SK-N-SH (cell line): ENCODE measurements around the gene NDN. TPM values are rescaled to one million over a fixed set of nuclear protein-coding genes. Genes with fewer than 3 reads are reported as not detected.

Experiments
- CTCF ChIA-PET: fragments of 300-600, 350-600 bp; formaldehyde crosslinking; extraction: SDS; loops from one replicate; lab custom pipeline; 2021; lab: Yijun Ruan, JAX
- POLR2A ChIA-PET: fragments of 350-600 bp; sonication (Branson Sonifier 250); formaldehyde crosslinking; extraction: SDS; loops from one replicate; lab custom pipeline; 2020; ENCODE audit warnings: antibody characterized with exemption, inconsistent platforms; lab: Yijun Ruan, JAX
- DNase-seq: peaks from one replicate; pipeline ENCODE4 v3.0.0; 2012
- H2AFZ ChIP-seq: fragments of 200-600 bp; sonication (generic); 2 replicates; pipeline ENCODE4 v1.8.1; 2016; ENCODE audit warnings: antibody characterized with exemption, mild to moderate bottlenecking, low read depth
- H3F3A ChIP-seq: fragments of 200-600 bp; sonication (generic); replicated peaks from 2 replicates; pipeline ENCODE3; 2016; ENCODE audit warnings: antibody characterized with exemption, mild to moderate bottlenecking; ENCODE audit not compliant: insufficient read depth
- H3K27ac ChIP-seq, 2 experiments: fragments of 200-500 bp in 1 of 2; fragments of 200-600 bp in 1 of 2; sonication (Bioruptor generic) in 1 of 2; sonication (generic), shearing (Covaris generic) in 1 of 2; 2 replicates each; pipeline versions ENCODE4 v1.5.1 to v1.6.1; 2014 to 2016; ENCODE audit warnings: low read depth in 2 of 2, inconsistent platforms in 1 of 2, low read length in 1 of 2, mild to moderate bottlenecking in 1 of 2, mixed read lengths in 1 of 2
- H3K27me3 ChIP-seq: fragments of 200-600 bp; sonication (generic), shearing (Covaris generic); 2 replicates; pipeline ENCODE4 v1.6.1; 2016; ENCODE audit warnings: mixed run types; ENCODE audit not compliant: insufficient read depth
- H3K36me3 ChIP-seq, 2 experiments: fragments of 200-500 bp in 1 of 2; fragments of 200-600 bp in 1 of 2; sonication (Bioruptor generic) in 1 of 2; sonication (generic) in 1 of 2; replicated peaks in 1 of 2; 2 replicates each; pipeline versions ENCODE3 to v1.5.1; 2014 to 2016; ENCODE audit warnings: low read length in 1 of 2, mild to moderate bottlenecking in 1 of 2; ENCODE audit not compliant: insufficient read depth in 2 of 2, control insufficient read depth in 1 of 2
- H3K4me1 ChIP-seq, 2 experiments: fragments of 200-500 bp in 1 of 2; fragments of 200-600 bp in 1 of 2; sonication (Bioruptor generic) in 1 of 2; sonication (generic), shearing (Covaris generic) in 1 of 2; 2 replicates each; pipeline versions ENCODE4 v1.5.1 to v1.6.1; 2014 to 2016; ENCODE audit warnings: low read depth in 1 of 2, low read length in 1 of 2, mixed run types in 1 of 2; ENCODE audit not compliant: insufficient read depth in 2 of 2, control insufficient read depth in 1 of 2
- H3K4me2 ChIP-seq: fragments of 200-600 bp; sonication (generic), shearing (Covaris generic); 2 replicates; pipeline ENCODE4 v1.6.1; 2017; ENCODE audit warnings: mixed run types
- H3K4me3 ChIP-seq, 2 experiments: fragments of 200-500 bp in 1 of 2; fragments of 200-600 bp in 1 of 2; sonication (Bioruptor generic) in 1 of 2; sonication (generic), shearing (Covaris generic) in 1 of 2; 2 replicates each; pipeline versions ENCODE4 v1.5.1 to v1.8.1; 2014 to 2016; ENCODE audit warnings: low read depth in 2 of 2, inconsistent platforms in 1 of 2, low read length in 1 of 2, mild to moderate bottlenecking in 1 of 2, mixed read lengths in 1 of 2, moderate library complexity in 1 of 2
- H3K79me2 ChIP-seq: fragments of 200-600 bp; sonication (generic); 2 replicates; pipeline ENCODE4 v1.8.1; 2017; ENCODE audit warnings: mild to moderate bottlenecking; ENCODE audit not compliant: insufficient read depth
- H3K9ac ChIP-seq: fragments of 200-600 bp; sonication (generic); 2 replicates; pipeline ENCODE4 v1.6.1; 2017; ENCODE audit warnings: mixed run types
- H3K9me2 ChIP-seq: fragments of 200-600 bp; sonication (generic); 2 replicates; pipeline ENCODE4 v1.6.1; 2017; ENCODE audit warnings: mixed run types
- H3K9me3 ChIP-seq: fragments of 200-600 bp; sonication (generic); 2 replicates; pipeline ENCODE4 v1.6.1; 2017; ENCODE audit warnings: mixed run types, mild to moderate bottlenecking, moderate library complexity
- H4K20me1 ChIP-seq: fragments of 200-600 bp; sonication (generic); 2 replicates; pipeline ENCODE4 v1.6.1; 2017; ENCODE audit warnings: mild to moderate bottlenecking, mixed run types; ENCODE audit not compliant: insufficient read depth
- CTCF ChIP-seq: fragments of 200-600 bp; sonication (generic); IDR thresholded peaks from 2 replicates; pipeline ENCODE4 v1.6.1; 2017; ENCODE audit warnings: antibody characterized with exemption, mild to moderate bottlenecking, moderate library complexity
- EP300 ChIP-seq, 2 experiments: IDR thresholded peaks; 2 replicates each; pipeline versions ENCODE4 v1.4.0 to v1.6.1; 2012; ENCODE audit warnings: borderline replicate concordance in 1 of 2, low read depth in 1 of 2, low read length in 1 of 2
- FOXJ3 ChIP-seq: sonication (generic); formaldehyde crosslinking; IDR thresholded peaks from 2 replicates; pipeline ENCODE4 v1.5.1; 2020; ENCODE audit warnings: mild to moderate bottlenecking, missing genetic modification reagents
- RAD21 ChIP-seq: IDR thresholded peaks from 2 replicates; pipeline ENCODE4 v1.6.1; 2012; ENCODE audit warnings: mild to moderate bottlenecking, low read length
- SMC3 ChIP-seq: IDR thresholded peaks from 2 replicates; pipeline ENCODE4 v1.6.1; 2012; ENCODE audit warnings: low read depth, low read length, improper control_type of control experiment
- TEAD4 ChIP-seq: IDR thresholded peaks from 2 replicates; pipeline ENCODE4 v1.4.0; 2012; ENCODE audit warnings: mild to moderate bottlenecking, borderline replicate concordance; ENCODE audit not compliant: insufficient read depth
- WGBS: methylation state at CpG from one replicate; pipeline ENCODE4 v1.1.6; 2017; ENCODE audit warnings: low lambda C conversion rate; 5-methylcytosine and 5-hydroxymethylcytosine counted together
- polyA plus RNA-seq, 3 experiments: library from polyadenylated mRNA; depleted of rRNA; stranded (reverse); fragments of >200 nt; gene quantifications; 2 replicates each; pipeline ENCODE4 v1.2.3, GENCODE V29; 2012
- TF ChIP-seq, protein P1 (sequence below): IDR thresholded peaks from 2 replicates; pipeline ENCODE4 v1.4.0; 2012; ENCODE audit warnings: low read depth, borderline replicate concordance

NDN gene
- polyA plus RNA-seq, 1 of the 3 experiments (the other 2 are of a cell fraction) = 31.6 TPM

- TF ChIP-seq, protein P1, sequence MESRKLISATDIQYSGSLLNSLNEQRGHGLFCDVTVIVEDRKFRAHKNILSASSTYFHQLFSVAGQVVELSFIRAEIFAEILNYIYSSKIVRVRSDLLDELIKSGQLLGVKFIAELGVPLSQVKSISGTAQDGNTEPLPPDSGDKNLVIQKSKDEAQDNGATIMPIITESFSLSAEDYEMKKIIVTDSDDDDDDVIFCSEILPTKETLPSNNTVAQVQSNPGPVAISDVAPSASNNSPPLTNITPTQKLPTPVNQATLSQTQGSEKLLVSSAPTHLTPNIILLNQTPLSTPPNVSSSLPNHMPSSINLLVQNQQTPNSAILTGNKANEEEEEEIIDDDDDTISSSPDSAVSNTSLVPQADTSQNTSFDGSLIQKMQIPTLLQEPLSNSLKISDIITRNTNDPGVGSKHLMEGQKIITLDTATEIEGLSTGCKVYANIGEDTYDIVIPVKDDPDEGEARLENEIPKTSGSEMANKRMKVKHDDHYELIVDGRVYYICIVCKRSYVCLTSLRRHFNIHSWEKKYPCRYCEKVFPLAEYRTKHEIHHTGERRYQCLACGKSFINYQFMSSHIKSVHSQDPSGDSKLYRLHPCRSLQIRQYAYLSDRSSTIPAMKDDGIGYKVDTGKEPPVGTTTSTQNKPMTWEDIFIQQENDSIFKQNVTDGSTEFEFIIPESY = no peak
Measured at GRCh38 chr15:23663232-23663631, 23.9 kb downstream of the NDN start (continued).

DNA sequence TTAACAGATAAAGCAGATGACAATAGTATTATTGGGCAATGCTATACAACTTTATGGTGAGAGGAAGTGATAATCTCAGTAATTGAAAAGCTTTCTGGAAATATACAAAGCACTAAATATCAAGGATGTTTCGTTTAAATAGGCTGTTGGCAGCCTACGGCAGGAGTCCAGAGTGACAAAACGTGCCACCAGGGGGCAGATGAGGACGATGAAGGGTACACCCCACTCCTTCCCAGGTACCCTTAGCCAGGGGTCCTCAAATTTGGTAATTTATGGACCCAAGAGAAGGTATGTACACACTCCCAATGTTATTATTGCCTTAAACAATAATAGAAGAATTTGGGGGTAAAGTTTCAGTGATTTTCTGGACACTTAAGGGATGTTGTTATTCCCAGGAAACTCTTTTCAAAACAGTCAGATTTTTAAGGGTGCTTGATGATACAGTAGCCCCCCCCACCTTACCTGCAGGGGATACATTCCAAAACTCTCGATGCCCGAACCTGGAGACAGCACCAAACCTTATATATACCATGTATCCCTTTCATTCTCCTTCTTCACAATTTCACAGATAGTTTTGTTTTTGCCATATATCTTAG, 38.1 kb downstream of the NDN start:
- H3K27me3 ChIP-seq = peaks cover 25% of the 10 kb centered on the region; the same call in 1 of the 2 replicates
- TF ChIP-seq RAD21 (peak; percentile 45), CTCF (peak; percentile 77), FOXJ3 (no peak), EP300 (IDR thresholded peaks at IDR 0.05; ENCODE audit: borderline replicate concordance in 1 of 2, low read depth in 1 of 2, low read length in 1 of 2) (no peak), SMC3 (peak; percentile 58)
- ChIA-PET POLR2A (no interaction called here), CTCF (interaction anchor here (0.6 to 1.6 kb wide), 9 partner anchors 13 to 939 kb away, joined by 3 to 6 read pairs (median 3); no protein-coding TSS in a partner anchor)
- no peak overlapping the region for H3K27ac ChIP-seq
- peak; percentile 60 for DNase-seq
- H3F3A ChIP-seq = no peaks in the 10 kb centered on the region
- H3K4me2 ChIP-seq = no peak overlapping the region
- H3K9ac ChIP-seq = no peak overlapping the region
- H2AFZ ChIP-seq = no peak overlapping the region
- no peaks in the 10 kb centered on the region for H3K36me3 ChIP-seq
- H3K4me3 ChIP-seq = peak overlapping the region in 1 of 2 experiments; percentile 10; a peak in 1 of 4 replicates
- no peaks in the 10 kb centered on the region for H3K9me3 ChIP-seq
- no peaks in the 10 kb centered on the region for H4K20me1 ChIP-seq
- no peaks in the 10 kb centered on the region for H3K4me1 ChIP-seq
- no peaks in the 10 kb centered on the region for H3K79me2 ChIP-seq
- WGBS = 2% methylated on average over 6 of the region's 6 CpGs
- H3K9me2 ChIP-seq = no peaks in the 10 kb centered on the region

GRCh38 chr15:23647421-23648370, 39.4 kb downstream of the NDN start, which contains the start of gene MAGEL2:
Gene MAGEL2 (minus strand): TSS chr15:23647867. CDS start chr15:23647742, 125 bp downstream.
- POLR2A ChIA-PET = interaction anchor here (0.7 kb wide), 1 partner anchor 11 kb away, joined by 3 read pairs; no protein-coding TSS in a partner anchor
- Histone ChIP-seq H2AFZ (peak within 1 kb of the TSS; percentile 65; the same call in 1 of the 2 replicates), H3K4me2 (peak within 1 kb of the TSS; percentile 79), H3K27me3 (peaks cover 25% of the 10 kb centered on the region; the same call in 1 of the 2 replicates), H3K9me3 (no peaks in the 10 kb centered on the region), H3K79me2 (no peaks in the 10 kb centered on the region), H3K4me3 (peak within 1 kb of the TSS; percentile 31 to 61; a peak in 3 of 4 replicates), H3K9ac (peak within 1 kb of the TSS; percentile 34; the same call in 1 of the 2 replicates), H3F3A (no peaks in the 10 kb centered on the region), H3K36me3 (no peaks in the 10 kb centered on the region), H3K4me1 (no peaks in the 10 kb centered on the region), H3K27ac (no peak within 1 kb of the TSS), H3K9me2 (no peaks in the 10 kb centered on the region), H4K20me1 (no peaks in the 10 kb centered on the region)
- no peak for TF ChIP-seq TEAD4
- CTCF ChIA-PET = interaction anchor here (1.0 kb wide), 1 partner anchor 18 kb away, joined by 4 read pairs; no protein-coding TSS in a partner anchor
- peak; percentile 34 for DNase-seq
- WGBS = 5% methylated on average over 25 of the region's 37 CpGs
